B cell (primary cell): ENCODE data around the gene NGEF. TPM values are rescaled to one million over a fixed set of nuclear protein-coding genes. Genes with fewer than 3 reads are reported as not detected.

ENCODE experiments used
- ATAC-seq: fragments of 200-7000 bp; cut with Tn5 transposase; one replicate; pipeline ENCODE4 v1.10.0; 2021; ENCODE audit warnings: low read depth, mild to moderate bottlenecking, moderate number of reproducible peaks, moderate library complexity
- CTCF ChIA-PET: fragments of 350-600 bp; sonication (Branson Sonifier 250); formaldehyde crosslinking; loops from one replicate; lab custom pipeline; 2021; ENCODE audit warnings: antibody characterized with exemption, inconsistent platforms; lab: Charles Lee
- POLR2A ChIA-PET: fragments of 350-600 bp; sonication (Branson Sonifier 250); formaldehyde crosslinking; loops from one replicate; lab custom pipeline; 2021; ENCODE audit warnings: antibody characterized with exemption; lab: Charles Lee
- DNase-seq: peaks from one replicate; pipeline ENCODE4 v3.0.0; 2013
- H2AFZ ChIP-seq: 2 replicates; pipeline ENCODE4 v1.6.1; 2012; ENCODE audit warnings: mild to moderate bottlenecking, low read depth, low read length; ENCODE audit not compliant: insufficient read depth, poor library complexity, severe bottlenecking
- H3K27ac ChIP-seq, 2 donors: 1 replicate in 1 of 2; 2 replicates in 1 of 2; pipeline ENCODE4 v1.5.1; 2012 to 2013; ENCODE audit warnings: low read length in 2 of 2, mild to moderate bottlenecking in 2 of 2, moderate library complexity in 1 of 2
- H3K27me3 ChIP-seq, 4 experiments: fragments of 200-600 bp in 1 of 4; sonication (generic) in 1 of 4; replicated peaks in 1 of 4; 1 replicate in 2 of 4; 2 replicates in 2 of 4; pipeline versions ENCODE4 v1.6.1 to v1.7.0; 2013 to 2016; ENCODE audit warnings: low read length in 3 of 4, mild to moderate bottlenecking in 2 of 4, mixed read lengths in 1 of 4, moderate library complexity in 1 of 4; ENCODE audit not compliant: insufficient read depth in 4 of 4, control insufficient read depth in 3 of 4; ENCODE audit errors: control extremely low read depth in 1 of 4
- H3K36me3 ChIP-seq, 2 experiments: replicated peaks in 1 of 2; 1 replicate in 1 of 2; 2 replicates in 1 of 2; pipeline versions ENCODE4 v1.6.1 to v1.7.1; 2013; ENCODE audit warnings: low read length in 1 of 2; ENCODE audit not compliant: insufficient read depth in 2 of 2, control insufficient read depth in 1 of 2; ENCODE audit errors: control extremely low read depth in 1 of 2, extremely low read depth in 1 of 2
- H3K4me1 ChIP-seq, 2 donors: fragments of 200-600 bp in 1 of 2; sonication (generic) in 1 of 2; 1 replicate in 1 of 2; 2 replicates in 1 of 2; pipeline versions ENCODE4 v1.5.1 to v1.6.1; 2013 to 2017; ENCODE audit warnings: low read length in 2 of 2; ENCODE audit not compliant: control insufficient read depth in 2 of 2, insufficient read depth in 2 of 2
- H3K4me2 ChIP-seq: replicated peaks from 2 replicates; pipeline ENCODE3; 2012; ENCODE audit warnings: mild to moderate bottlenecking, low read depth, low read length; ENCODE audit not compliant: poor library complexity, severe bottlenecking
- H3K4me3 ChIP-seq, 5 experiments: fragments of 200-600 bp in 1 of 5; sonication (generic) in 1 of 5; 1 replicate in 3 of 5; 2 replicates in 2 of 5; pipeline versions ENCODE4 v1.5.1 to v1.7.0; 2011 to 2016; ENCODE audit warnings: low read length in 4 of 5, mild to moderate bottlenecking in 4 of 5, low read depth in 2 of 5, control low read depth in 1 of 5, moderate library complexity in 1 of 5; ENCODE audit not compliant: insufficient read depth in 1 of 5; ENCODE audit errors: control extremely low read depth in 1 of 5, extremely low read depth in 1 of 5
- H3K79me2 ChIP-seq: fragments of 200-600 bp; sonication (generic); one replicate; pipeline ENCODE4 v1.6.0; 2016; ENCODE audit warnings: low read length; ENCODE audit not compliant: control insufficient read depth, insufficient read depth
- H3K9ac ChIP-seq: fragments of 200-600 bp; sonication (generic); 2 replicates; pipeline ENCODE4 v1.6.1; 2017; ENCODE audit warnings: mild to moderate bottlenecking, low read length, moderate library complexity
- H3K9me3 ChIP-seq, 3 donors: one replicate each; pipeline versions ENCODE4 v1.6.1 to v1.7.1; 2013; ENCODE audit warnings: low read length in 2 of 3; ENCODE audit not compliant: control insufficient read depth in 2 of 3, insufficient read depth in 1 of 3; ENCODE audit errors: control extremely low read depth in 1 of 3
- H4K20me1 ChIP-seq: 2 replicates; pipeline ENCODE4 v1.6.0; 2012; ENCODE audit warnings: mild to moderate bottlenecking, low read length; ENCODE audit not compliant: insufficient read depth, control insufficient read depth, poor library complexity, severe bottlenecking
- H3K27ac Mint-ChIP-seq: one replicate; pipeline ENCODE4 v1.8.0; 2021; ENCODE audit warnings: mixed read lengths
- H3K27me3 Mint-ChIP-seq: one replicate; pipeline ENCODE4 v1.8.0; 2021; ENCODE audit warnings: mixed read lengths
- H3K4me1 Mint-ChIP-seq: one replicate; pipeline ENCODE4 v1.8.0; 2021; ENCODE audit warnings: mixed read lengths
- H3K4me3 Mint-ChIP-seq: one replicate; pipeline ENCODE4 v1.8.0; 2021; ENCODE audit warnings: mixed read lengths
- H3K9me3 Mint-ChIP-seq: one replicate; pipeline ENCODE4 v1.8.0; 2022; ENCODE audit warnings: mixed read lengths; ENCODE audit not compliant: insufficient read depth
- EZH2 ChIP-seq: IDR thresholded peaks from 2 replicates; pipeline ENCODE4 v1.6.1; 2012; ENCODE audit warnings: borderline replicate concordance, low read depth, mild to moderate bottlenecking, moderate library complexity, low read length; ENCODE audit not compliant: insufficient read depth, poor library complexity, severe bottlenecking
- WGBS: methylation state at CpG from one replicate; pipeline ENCODE4 v1.1.5; 2013; ENCODE audit warnings: missing lambda C conversion rate; ENCODE audit not compliant: insufficient coverage; 5-methylcytosine and 5-hydroxymethylcytosine counted together
- intact Hi-C: fragments of 100-400 bp; cut with micrococcal nuclease; formaldehyde crosslinking; loops from one replicate; pipeline ENCODE4 v1.10.0; 2022
- polyA plus RNA-seq: library from polyadenylated mRNA; depleted of rRNA; stranded (reverse); fragments of >200 nt; gene quantifications from 2 replicates; pipeline ENCODE4 v1.2.3, GENCODE V29; 2012
- total RNA-seq, 2 donors: library from RNA; stranded (reverse); fragments of 120-200 nt in 1 of 2; gene quantifications; 1 replicate in 1 of 2; 2 replicates in 1 of 2; pipeline versions ENCODE4 v1.2.3 to v1.2.4, GENCODE V29; 2013 to 2022
- TF ChIP-seq, protein P1 (sequence below): fragments of 200-600 bp; IDR thresholded peaks from one replicate; pipeline ENCODE4 v1.8.0; 2022; ENCODE audit warnings: antibody characterized with exemption, mild to moderate bottlenecking

NGEF gene
- total and polyA plus RNA-seq, 2 donors (not counting 1 experiment from before 2014, with no cell fraction given): not detected

DNA sequence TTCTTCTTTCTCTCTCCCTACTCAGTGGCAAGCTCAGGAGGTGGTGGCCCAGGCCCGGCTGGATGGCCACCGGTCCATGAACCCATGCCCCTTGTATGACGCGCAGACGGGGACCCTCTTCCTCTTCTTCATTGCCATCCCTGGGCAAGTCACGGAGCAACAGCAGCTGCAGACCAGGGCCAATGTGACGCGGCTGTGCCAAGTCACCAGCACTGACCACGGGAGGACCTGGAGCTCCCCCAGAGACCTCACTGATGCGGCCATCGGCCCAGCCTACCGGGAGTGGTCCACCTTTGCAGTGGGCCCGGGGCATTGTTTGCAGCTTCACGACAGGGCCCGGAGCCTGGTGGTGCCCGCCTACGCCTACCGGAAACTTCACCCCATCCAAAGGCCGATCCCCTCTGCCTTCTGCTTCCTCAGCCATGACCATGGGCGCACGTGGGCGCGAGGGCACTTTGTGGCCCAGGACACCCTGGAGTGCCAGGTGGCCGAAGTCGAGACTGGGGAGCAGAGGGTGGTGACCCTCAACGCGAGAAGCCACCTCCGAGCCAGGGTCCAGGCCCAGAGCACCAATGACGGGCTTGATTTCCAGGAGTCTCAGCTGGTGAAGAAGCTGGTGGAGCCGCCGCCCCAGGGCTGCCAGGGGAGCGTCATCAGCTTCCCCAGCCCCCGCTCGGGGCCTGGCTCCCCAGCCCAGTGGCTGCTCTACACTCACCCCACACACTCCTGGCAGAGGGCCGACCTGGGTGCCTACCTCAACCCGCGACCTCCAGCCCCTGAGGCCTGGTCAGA is 21.2 kb upstream of the NGEF start:
- Mint-ChIP-seq H3K27ac (no peak overlapping the region), H3K9me3 (no peaks in the 10 kb centered on the region), H3K4me3 (no peak overlapping the region), H3K27me3 (no peaks in the 10 kb centered on the region), H3K4me1 (no peaks in the 10 kb centered on the region)
- TF ChIP-seq, protein P1, sequence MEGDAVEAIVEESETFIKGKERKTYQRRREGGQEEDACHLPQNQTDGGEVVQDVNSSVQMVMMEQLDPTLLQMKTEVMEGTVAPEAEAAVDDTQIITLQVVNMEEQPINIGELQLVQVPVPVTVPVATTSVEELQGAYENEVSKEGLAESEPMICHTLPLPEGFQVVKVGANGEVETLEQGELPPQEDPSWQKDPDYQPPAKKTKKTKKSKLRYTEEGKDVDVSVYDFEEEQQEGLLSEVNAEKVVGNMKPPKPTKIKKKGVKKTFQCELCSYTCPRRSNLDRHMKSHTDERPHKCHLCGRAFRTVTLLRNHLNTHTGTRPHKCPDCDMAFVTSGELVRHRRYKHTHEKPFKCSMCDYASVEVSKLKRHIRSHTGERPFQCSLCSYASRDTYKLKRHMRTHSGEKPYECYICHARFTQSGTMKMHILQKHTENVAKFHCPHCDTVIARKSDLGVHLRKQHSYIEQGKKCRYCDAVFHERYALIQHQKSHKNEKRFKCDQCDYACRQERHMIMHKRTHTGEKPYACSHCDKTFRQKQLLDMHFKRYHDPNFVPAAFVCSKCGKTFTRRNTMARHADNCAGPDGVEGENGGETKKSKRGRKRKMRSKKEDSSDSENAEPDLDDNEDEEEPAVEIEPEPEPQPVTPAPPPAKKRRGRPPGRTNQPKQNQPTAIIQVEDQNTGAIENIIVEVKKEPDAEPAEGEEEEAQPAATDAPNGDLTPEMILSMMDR: no peak
- no peak for TF ChIP-seq EZH2
- POLR2A ChIA-PET: no interaction called here
- DNase-seq (no peak), ATAC-seq (no peak)
- Histone ChIP-seq H3K27ac (no peak overlapping the region), H3K4me3 (no peak overlapping the region), H3K27me3 (no peaks in the 10 kb centered on the region), H4K20me1 (no peaks in the 10 kb centered on the region), H2AFZ (no peak overlapping the region), H3K4me1 (no peaks in the 10 kb centered on the region), H3K9ac (no peak overlapping the region), H3K36me3 (no peaks in the 10 kb centered on the region), H3K79me2 (no peaks in the 10 kb centered on the region), H3K9me3 (no peaks in the 10 kb centered on the region), H3K4me2 (no peak overlapping the region)
- CTCF ChIA-PET: interaction anchor here (1.0 to 1.6 kb wide), 3 partner anchors 19 to 77 kb away, joined by 3 to 7 read pairs (median 3); no protein-coding TSS in a partner anchor
- intact Hi-C loops: no loop called here
- 95% methylated on average over 37 of the region's 37 CpGs for WGBS

DNA sequence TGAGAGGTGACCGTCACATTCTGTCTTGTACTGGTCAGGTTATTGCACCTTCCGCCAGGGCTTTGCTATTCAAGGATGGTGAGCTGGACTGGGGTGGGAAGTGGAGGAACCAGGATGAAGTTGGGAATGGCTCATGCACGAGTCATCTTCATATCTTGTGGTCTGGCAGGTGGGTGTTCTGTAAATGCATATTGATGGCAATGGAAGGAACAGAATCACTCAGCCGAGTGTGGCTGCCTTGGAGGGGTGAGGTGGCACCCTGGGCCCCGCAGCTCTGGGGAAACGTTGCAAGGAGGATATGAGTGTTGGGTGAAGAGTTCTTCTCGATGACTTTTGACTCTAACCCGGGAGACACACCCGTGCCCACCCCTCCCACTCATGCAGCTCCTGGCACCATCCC is 20.6 kb upstream of the NGEF start:
- Histone ChIP-seq H3K4me2 (no peak overlapping the region), H3K36me3 (no peaks in the 10 kb centered on the region), H3K4me1 (no peaks in the 10 kb centered on the region), H3K27ac (no peak overlapping the region), H4K20me1 (no peaks in the 10 kb centered on the region), H3K9me3 (no peaks in the 10 kb centered on the region), H3K4me3 (no peak overlapping the region), H3K27me3 (no peaks in the 10 kb centered on the region), H3K79me2 (no peaks in the 10 kb centered on the region), H3K9ac (no peak overlapping the region), H2AFZ (no peak overlapping the region)
- no peaks in the 10 kb centered on the region for H3K4me1 Mint-ChIP-seq
- 73% methylated on average over 6 of the region's 9 CpGs for WGBS
- ChIA-PET POLR2A (no interaction called here), CTCF (interaction anchor here (1.4 to 6.1 kb wide), 3 partner anchors 20 to 180 kb away, joined by 3 to 39 read pairs (median 7); no protein-coding TSS in a partner anchor)
- no peaks in the 10 kb centered on the region for H3K9me3 Mint-ChIP-seq
- no peak for DNase-seq
- no peaks in the 10 kb centered on the region for H3K27me3 Mint-ChIP-seq
- no peak overlapping the region for H3K27ac Mint-ChIP-seq
- TF ChIP-seq EZH2: no peak
- TF ChIP-seq, protein P1: no peak
- intact Hi-C loops: no loop called here
- no peak overlapping the region for H3K4me3 Mint-ChIP-seq
- ATAC-seq: no peak
